ENCODE data around the gene IGF2R. TPM values are rescaled to one million over a fixed set of nuclear protein-coding genes. Genes with fewer than 3 reads are reported as not detected.

Gene IGF2R
- total RNA-seq, 2 donors from 2014 or later: 60.3 to 91.3 TPM

DNA sequence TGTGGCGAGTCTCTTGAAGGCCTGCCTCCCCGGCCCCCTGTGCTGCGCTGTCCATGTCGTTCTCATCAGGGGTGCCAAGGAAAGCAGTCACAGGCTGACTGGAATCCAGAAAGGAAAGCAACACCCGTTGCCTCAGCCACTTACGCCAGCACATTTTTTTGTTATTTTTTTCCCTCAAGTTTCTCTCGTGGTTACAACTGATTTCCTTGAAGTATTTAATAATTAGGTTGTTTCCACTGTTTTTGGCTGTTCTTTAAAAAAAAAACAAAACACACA, 134.9 kb downstream of the IGF2R start:
- 80% methylated on average over 7 of the region's 7 CpGs for WGBS
- intact Hi-C loops (cut with DNase I): no loop called here
- H3K27ac ChIP-seq: no peak overlapping the region
- TF ChIP-seq POLR2AphosphoS5 (IDR thresholded peaks at IDR 0.05) (no peak), POLR2A (IDR thresholded peaks at IDR 0.05) (no peak)
- TF ChIP-seq, protein P1, sequence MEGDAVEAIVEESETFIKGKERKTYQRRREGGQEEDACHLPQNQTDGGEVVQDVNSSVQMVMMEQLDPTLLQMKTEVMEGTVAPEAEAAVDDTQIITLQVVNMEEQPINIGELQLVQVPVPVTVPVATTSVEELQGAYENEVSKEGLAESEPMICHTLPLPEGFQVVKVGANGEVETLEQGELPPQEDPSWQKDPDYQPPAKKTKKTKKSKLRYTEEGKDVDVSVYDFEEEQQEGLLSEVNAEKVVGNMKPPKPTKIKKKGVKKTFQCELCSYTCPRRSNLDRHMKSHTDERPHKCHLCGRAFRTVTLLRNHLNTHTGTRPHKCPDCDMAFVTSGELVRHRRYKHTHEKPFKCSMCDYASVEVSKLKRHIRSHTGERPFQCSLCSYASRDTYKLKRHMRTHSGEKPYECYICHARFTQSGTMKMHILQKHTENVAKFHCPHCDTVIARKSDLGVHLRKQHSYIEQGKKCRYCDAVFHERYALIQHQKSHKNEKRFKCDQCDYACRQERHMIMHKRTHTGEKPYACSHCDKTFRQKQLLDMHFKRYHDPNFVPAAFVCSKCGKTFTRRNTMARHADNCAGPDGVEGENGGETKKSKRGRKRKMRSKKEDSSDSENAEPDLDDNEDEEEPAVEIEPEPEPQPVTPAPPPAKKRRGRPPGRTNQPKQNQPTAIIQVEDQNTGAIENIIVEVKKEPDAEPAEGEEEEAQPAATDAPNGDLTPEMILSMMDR (IDR thresholded peaks at IDR 0.05): no peak
- H3K4me3 ChIP-seq: no peak overlapping the region
- H3K9me3 ChIP-seq: no peaks in the 10 kb centered on the region
- no peaks in the 10 kb centered on the region for H3K4me1 ChIP-seq (replicated peaks)
- no peak for DNase-seq (ENCODE audit: low spot score)
- no peaks in the 10 kb centered on the region for H3K27me3 ChIP-seq (replicated peaks; ENCODE audit: insufficient read depth)
- H3K36me3 ChIP-seq: no peaks in the 10 kb centered on the region

- WGBS: 97% methylated on average over 20 of the region's 20 CpGs
- no peaks in the 10 kb centered on the region for H3K27me3 ChIP-seq (replicated peaks; ENCODE audit: insufficient read depth)
- no peak for TF ChIP-seq POLR2A (IDR thresholded peaks at IDR 0.05)
- TF ChIP-seq, protein P1 (IDR thresholded peaks at IDR 0.05): no peak
- no peak for TF ChIP-seq POLR2AphosphoS5 (IDR thresholded peaks at IDR 0.05)
- no peaks in the 10 kb centered on the region for H3K36me3 ChIP-seq
- H3K4me1 ChIP-seq (replicated peaks): no peaks in the 10 kb centered on the region
- intact Hi-C loops (cut with DNase I): no loop called here
- DNase-seq (ENCODE audit: low spot score): no peak
- H3K4me3 ChIP-seq: no peak overlapping the region
- no peak overlapping the region for H3K27ac ChIP-seq
- no peaks in the 10 kb centered on the region for H3K9me3 ChIP-seq
Measured at GRCh38 chr6:160104821-160105517, 136.1 kb downstream of the IGF2R start.

DNA sequence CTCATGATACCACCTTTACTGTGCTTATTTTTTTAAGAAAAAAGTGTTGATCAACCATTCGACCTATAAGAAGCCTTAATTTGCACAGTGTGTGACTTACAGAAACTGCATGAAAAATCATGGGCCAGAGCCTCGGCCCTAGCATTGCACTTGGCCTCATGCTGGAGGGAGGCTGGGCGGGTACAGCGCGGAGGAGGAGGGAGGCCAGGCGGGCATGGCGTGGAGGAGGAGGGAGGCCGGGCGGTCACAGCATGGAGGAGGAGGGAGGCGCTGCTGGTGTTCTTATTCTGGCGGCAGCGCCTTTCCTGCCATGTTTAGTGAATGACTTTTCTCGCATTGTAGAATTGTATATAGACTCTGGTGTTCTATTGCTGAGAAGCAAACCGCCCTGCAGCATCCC, 137.1 kb downstream of the IGF2R start:
- WGBS: 95% methylated on average over 14 of the region's 14 CpGs
- H3K4me3 ChIP-seq: no peak overlapping the region
- DNase-seq (ENCODE audit: low spot score): no peak
- H3K27me3 ChIP-seq (replicated peaks; ENCODE audit: insufficient read depth): no peaks in the 10 kb centered on the region
- TF ChIP-seq POLR2A (IDR thresholded peaks at IDR 0.05): no peak
- no peak for TF ChIP-seq POLR2AphosphoS5 (IDR thresholded peaks at IDR 0.05)
- TF ChIP-seq, protein P1 (IDR thresholded peaks at IDR 0.05): no peak
- intact Hi-C loops (cut with DNase I): no loop called here
- no peaks in the 10 kb centered on the region for H3K36me3 ChIP-seq
- H3K27ac ChIP-seq: no peak overlapping the region
- no peaks in the 10 kb centered on the region for H3K4me1 ChIP-seq (replicated peaks)
- H3K9me3 ChIP-seq: no peaks in the 10 kb centered on the region

DNA sequence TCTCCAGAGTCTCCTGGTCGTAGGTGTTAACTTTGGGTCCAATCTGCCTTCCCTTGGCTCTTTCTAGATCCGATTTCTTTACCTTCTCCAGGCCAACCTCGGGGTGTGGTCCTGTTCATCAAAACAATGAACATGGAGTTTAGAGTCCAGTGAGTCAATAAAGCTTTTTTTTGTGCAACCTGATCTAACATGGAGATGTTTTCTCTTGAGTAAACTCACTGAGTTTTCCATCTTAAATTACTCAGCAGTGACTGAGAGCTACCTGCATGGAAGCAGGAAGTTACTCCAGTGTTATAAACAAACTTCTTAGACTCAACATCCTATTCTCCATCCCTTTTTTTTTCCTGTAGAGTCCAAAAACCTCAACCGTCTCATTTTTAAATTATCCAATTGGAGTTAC, 137.8 kb downstream of the IGF2R start:
- intact Hi-C loops (cut with DNase I): no loop called here
- TF ChIP-seq POLR2AphosphoS5 (IDR thresholded peaks at IDR 0.05) (peak; percentile 41), POLR2A (IDR thresholded peaks at IDR 0.05) (no peak)
- H3K36me3 ChIP-seq: no peaks in the 10 kb centered on the region
- peak overlapping the region in 1 of 2 donors; percentile 44 for H3K27ac ChIP-seq
- no peak overlapping the region for H3K4me3 ChIP-seq
- no peaks in the 10 kb centered on the region for H3K27me3 ChIP-seq (replicated peaks; ENCODE audit: insufficient read depth)
- H3K9me3 ChIP-seq: no peaks in the 10 kb centered on the region
- 74% methylated on average over 4 of the region's 4 CpGs for WGBS
- no peaks in the 10 kb centered on the region for H3K4me1 ChIP-seq (replicated peaks)
- peak; percentile 20 for DNase-seq (ENCODE audit: low spot score)

DNA sequence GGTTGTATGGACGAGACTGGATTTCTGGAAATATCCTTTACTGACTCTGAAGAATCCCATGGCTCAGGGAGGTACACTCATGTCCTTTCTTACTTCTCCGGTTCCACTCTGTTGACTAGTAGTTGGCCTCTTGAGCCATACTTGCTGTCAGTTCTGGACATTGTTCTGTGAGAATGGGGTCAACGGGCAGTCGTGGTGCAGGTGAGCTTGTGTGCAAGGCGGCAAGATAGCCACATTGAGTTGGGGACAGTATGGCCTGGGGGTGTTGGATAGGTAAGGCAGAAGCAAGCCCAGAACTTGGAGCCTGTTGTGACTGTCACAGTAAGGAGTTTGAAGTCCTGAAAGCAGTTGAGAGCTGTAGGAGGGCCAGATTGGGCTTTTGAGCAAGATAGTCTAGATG, 139.2 kb downstream of the IGF2R start:
- no peak for DNase-seq (ENCODE audit: low spot score)
- intact Hi-C loops (cut with DNase I): no loop called here
- no peak overlapping the region for H3K27ac ChIP-seq
- H3K4me1 ChIP-seq (replicated peaks): no peaks in the 10 kb centered on the region
- no peaks in the 10 kb centered on the region for H3K27me3 ChIP-seq (replicated peaks; ENCODE audit: insufficient read depth)
- no peak overlapping the region for H3K4me3 ChIP-seq
- TF ChIP-seq POLR2AphosphoS5 (IDR thresholded peaks at IDR 0.05): no peak
- TF ChIP-seq, protein P1 (IDR thresholded peaks at IDR 0.05): no peak
- TF ChIP-seq POLR2A (IDR thresholded peaks at IDR 0.05): no peak
- H3K9me3 ChIP-seq: no peaks in the 10 kb centered on the region
- no peaks in the 10 kb centered on the region for H3K36me3 ChIP-seq
- 96% methylated on average over 5 of the region's 5 CpGs for WGBS
